GM23338 (cell line): ENCODE data around the gene RCL1. TPM values are rescaled to one million over a fixed set of nuclear protein-coding genes. Genes with fewer than 3 reads are reported as not detected.

ENCODE experiments used
- ATAC-seq: fragments of 200-7000 bp; cut with Tn5 transposase; 3 replicates; pipeline ENCODE4 v1.9.1; 2020
- DNase-seq: peaks from one replicate; pipeline ENCODE4 v3.0.0-alpha.2; 2015; ENCODE audit warnings: low spot score
- H2AFZ ChIP-seq: fragments of 200-600 bp; sonication (generic); 2 replicates; pipeline ENCODE4 v1.8.0; 2016; ENCODE audit warnings: antibody characterized with exemption, mild to moderate bottlenecking, moderate library complexity
- H3F3A ChIP-seq: fragments of 200-600 bp; sonication (generic); replicated peaks from 2 replicates; pipeline ENCODE4 v1.8.0; 2017; ENCODE audit warnings: antibody characterized with exemption, mixed run types, low read depth
- H3K27ac ChIP-seq: fragments of 200-600 bp; sonication (generic); 2 replicates; pipeline ENCODE4 v1.6.1; 2016; ENCODE audit warnings: low read depth
- H3K27me3 ChIP-seq: fragments of 200-600 bp; sonication (generic); 2 replicates; pipeline ENCODE4 v1.8.0; 2016; ENCODE audit warnings: mild to moderate bottlenecking, mixed run types, moderate library complexity; ENCODE audit not compliant: insufficient read depth
- H3K36me3 ChIP-seq: fragments of 200-600 bp; sonication (generic); 2 replicates; pipeline ENCODE4 v1.8.0; 2016; ENCODE audit warnings: mild to moderate bottlenecking; ENCODE audit not compliant: insufficient read depth
- H3K4me1 ChIP-seq: fragments of 200-600 bp; sonication (generic); 2 replicates; pipeline ENCODE4 v1.8.0; 2016; ENCODE audit warnings: mild to moderate bottlenecking, moderate library complexity; ENCODE audit not compliant: insufficient read depth
- H3K4me2 ChIP-seq: fragments of 200-600 bp; sonication (generic); 2 replicates; pipeline ENCODE4 v1.7.1; 2017; ENCODE audit warnings: mixed run types
- H3K4me3 ChIP-seq: fragments of 200-600 bp; sonication (generic); 2 replicates; pipeline ENCODE4 v1.6.1; 2016; ENCODE audit warnings: mixed run types
- H3K79me2 ChIP-seq: fragments of 200-600 bp; sonication (generic); replicated peaks from 2 replicates; pipeline ENCODE4 v1.8.0; 2017; ENCODE audit warnings: mild to moderate bottlenecking; ENCODE audit not compliant: insufficient read depth
- H3K9me2 ChIP-seq: fragments of 200-600 bp; sonication (generic); 2 replicates; pipeline ENCODE4 v1.8.0; 2017; ENCODE audit not compliant: insufficient read depth
- H4K20me1 ChIP-seq: fragments of 200-600 bp; sonication (generic); replicated peaks from 2 replicates; pipeline ENCODE4 v1.8.0; 2017; ENCODE audit warnings: mild to moderate bottlenecking; ENCODE audit not compliant: insufficient read depth
- H3K27ac Mint-ChIP-seq: 2 replicates; pipeline ENCODE4 v1.8.0; 2020; ENCODE audit warnings: inconsistent platforms, mild to moderate bottlenecking, moderate library complexity, mixed read lengths
- H3K27me3 Mint-ChIP-seq: 3 replicates; pipeline ENCODE4 v1.8.0; 2022; ENCODE audit warnings: low read depth, mild to moderate bottlenecking, moderate library complexity, mixed read lengths, inconsistent platforms; ENCODE audit not compliant: insufficient read depth, poor library complexity
- H3K36me3 Mint-ChIP-seq: 3 replicates; pipeline ENCODE4 v1.8.0; 2021; ENCODE audit warnings: low read depth, mild to moderate bottlenecking, inconsistent platforms, moderate library complexity, mixed read lengths
- H3K4me1 Mint-ChIP-seq: 3 replicates; pipeline ENCODE4 v1.8.0; 2020; ENCODE audit warnings: mild to moderate bottlenecking, inconsistent platforms, mixed read lengths
- H3K4me3 Mint-ChIP-seq: 3 replicates; pipeline ENCODE4 v1.8.0; 2021; ENCODE audit warnings: moderate library complexity, mild to moderate bottlenecking, inconsistent platforms, mixed read lengths
- H3K9me3 Mint-ChIP-seq: 3 replicates; pipeline ENCODE4 v1.8.0; 2020; ENCODE audit warnings: moderate library complexity, mild to moderate bottlenecking, inconsistent platforms, mixed read lengths
- CREB1 ChIP-seq: fragments of 250-450 bp; sonication (Bioruptor Pico); IDR thresholded peaks from 2 replicates; pipeline ENCODE4 v1.5.0; 2020; ENCODE audit warnings: low read depth, mild to moderate bottlenecking, moderate library complexity
- CTCF ChIP-seq, 2 experiments: fragments of 200-600 bp in 1 of 2; sonication (generic) in 1 of 2; conservative IDR thresholded peaks; 2 replicates each; pipeline versions ENCODE4 v1.5.1 to v1.6.1; 2016 to 2017; ENCODE audit warnings: antibody characterized with exemption in 2 of 2, low read depth in 2 of 2, mild to moderate bottlenecking in 2 of 2, moderate library complexity in 1 of 2
- EZH2phosphoT487 ChIP-seq: fragments of 200-600 bp; sonication (generic); IDR thresholded peaks from one replicate; pipeline ENCODE4 v1.8.1; 2018; ENCODE audit warnings: antibody characterized with exemption; ENCODE audit not compliant: unreplicated experiment
- JUNB ChIP-seq: IDR thresholded peaks from one replicate; pipeline ENCODE4 v1.6.1; 2016; ENCODE audit warnings: antibody characterized with exemption; ENCODE audit not compliant: unreplicated experiment
- NANOG ChIP-seq: IDR thresholded peaks from 2 replicates; pipeline ENCODE4 v1.6.1; 2016; ENCODE audit warnings: antibody characterized with exemption, borderline replicate concordance
- POLR2AphosphoS5 ChIP-seq: IDR thresholded peaks from 2 replicates; pipeline ENCODE4 v1.6.1; 2016; ENCODE audit warnings: antibody characterized with exemption, low read depth
- STAT1 ChIP-seq: IDR thresholded peaks from one replicate; pipeline ENCODE4 v1.6.1; 2016; ENCODE audit warnings: antibody characterized with exemption; ENCODE audit not compliant: unreplicated experiment
- ZNF114 ChIP-seq: fragments of 250-450 bp; sonication (Bioruptor Pico); IDR thresholded peaks from 2 replicates; pipeline ENCODE4 v1.5.0; 2020; ENCODE audit warnings: mild to moderate bottlenecking, moderate library complexity
- ZNF331 ChIP-seq: fragments of 250-450 bp; sonication (Bioruptor Pico); IDR thresholded peaks from 2 replicates; pipeline ENCODE4 v1.5.0; 2020; ENCODE audit warnings: low read depth, mild to moderate bottlenecking, moderate library complexity
- ZNF462 ChIP-seq: fragments of 250-450 bp; sonication (Bioruptor Pico); IDR thresholded peaks from 2 replicates; pipeline ENCODE4 v1.5.0; 2020; ENCODE audit warnings: mild to moderate bottlenecking, moderate library complexity
- polyA plus RNA-seq: library from polyadenylated mRNA; unstranded; fragments of >200 nt; fragmentation: Nextera tagmentation; extraction: Ambion mirVana; gene quantifications from 2 replicates; pipeline ENCODE4 v1.2.1, GENCODE V29; 2016
- total RNA-seq: library from RNA; depleted of rRNA; stranded (reverse); fragments of >200 nt; shearing (Covaris generic); gene quantifications from 2 replicates; pipeline ENCODE4 v1.2.3, GENCODE V29; 2014
- TF ChIP-seq, protein P1 (sequence below): IDR thresholded peaks from one replicate; pipeline ENCODE4 v1.6.1; 2018; ENCODE audit warnings: antibody characterized with exemption; ENCODE audit not compliant: unreplicated experiment

RCL1 gene
- total and polyA plus RNA-seq, 2 experiments from 2014 or later = 19.3 to 41.2 TPM

DNA sequence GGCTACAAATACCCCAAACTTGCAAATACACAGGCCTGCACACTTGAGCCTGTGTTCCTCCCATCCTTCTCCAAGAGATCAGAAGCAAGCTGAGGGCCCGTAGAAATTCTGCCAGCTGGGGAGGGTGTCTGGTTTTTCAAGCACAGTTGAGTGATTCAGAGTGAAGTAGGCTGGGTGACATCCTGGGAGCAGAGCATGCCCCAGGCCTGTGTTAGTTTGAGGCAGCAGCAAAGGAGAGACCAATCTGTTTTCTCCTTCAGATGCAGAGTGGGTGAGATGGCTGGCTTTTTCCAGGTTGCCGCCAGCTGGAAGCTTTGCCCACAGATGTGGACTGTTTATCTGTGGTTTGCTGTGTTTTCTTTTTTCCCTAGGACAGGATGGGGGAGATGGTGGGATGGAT, 63.1 kb downstream of the RCL1 start (continued):
- no peak for TF ChIP-seq ZNF462 (CRISPR knock-in tag)
- no peak for TF ChIP-seq ZNF114 (CRISPR knock-in tag)
- no peak for TF ChIP-seq CREB1
- no peak for TF ChIP-seq NANOG
- no peak for TF ChIP-seq EZH2phosphoT487

DNA sequence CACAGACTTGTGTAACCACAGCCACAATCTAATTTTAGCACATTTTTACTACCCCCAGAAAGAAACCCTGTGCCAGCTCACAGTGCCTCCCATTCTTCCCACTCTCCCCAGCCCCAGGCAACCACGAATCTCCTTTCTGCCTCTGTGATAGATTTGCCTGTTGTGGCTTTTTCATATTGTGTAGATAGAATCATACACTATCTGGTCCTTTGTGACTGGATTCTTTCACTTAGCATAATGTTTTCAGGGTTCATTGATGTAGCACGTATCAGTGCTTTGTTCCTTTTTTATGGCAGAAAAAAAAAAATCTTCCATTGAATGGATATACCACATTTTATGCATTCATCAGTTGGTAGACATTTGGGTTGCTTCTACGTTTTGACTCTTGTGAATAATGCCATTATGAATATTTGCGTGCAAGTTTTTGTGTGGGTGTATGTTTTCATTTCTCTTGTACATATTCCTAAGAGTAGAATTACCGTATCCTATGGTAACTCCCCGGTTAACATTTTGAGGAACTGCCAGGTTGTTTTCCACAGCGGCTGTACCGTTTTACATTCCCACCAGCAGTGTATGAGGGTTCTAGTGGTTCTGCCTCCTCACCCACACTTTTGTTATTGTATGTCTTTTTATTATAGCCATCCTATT, 64.5 kb downstream of the RCL1 start:
- H4K20me1 ChIP-seq = peaks cover 5% of the 10 kb centered on the region
- no peak overlapping the region for H2AFZ ChIP-seq
- Mint-ChIP-seq H3K4me3 (no peak overlapping the region), H3K27me3 (no peaks in the 10 kb centered on the region), H3K4me1 (no peaks in the 10 kb centered on the region), H3K9me3 (no peaks in the 10 kb centered on the region), H3K36me3 (peaks cover 52% of the 10 kb centered on the region), H3K27ac (no peak overlapping the region)
- H3K27me3 ChIP-seq = no peaks in the 10 kb centered on the region
- H3K4me2 ChIP-seq = no peak overlapping the region
- no peaks in the 10 kb centered on the region for H3F3A ChIP-seq
- no peak overlapping the region for H3K4me3 ChIP-seq
- peaks cover 10% of the 10 kb centered on the region; the same call in 1 of the 2 replicates for H3K79me2 ChIP-seq
- DNase-seq (no peak), ATAC-seq (no peak)
- peaks cover 20% of the 10 kb centered on the region; the same call in 1 of the 2 replicates for H3K36me3 ChIP-seq
- H3K27ac ChIP-seq = no peak overlapping the region
- TF ChIP-seq POLR2AphosphoS5 (no peak), ZNF331 (CRISPR knock-in tag) (no peak), STAT1 (no peak), CTCF (conservative IDR thresholded peaks at IDR 0.05; ENCODE audit: low read depth in 2 of 2) (no peak), CREB1 (no peak), JUNB (no peak), EZH2phosphoT487 (no peak), ZNF114 (CRISPR knock-in tag) (no peak), NANOG (no peak)
- TF ChIP-seq, protein P1, sequence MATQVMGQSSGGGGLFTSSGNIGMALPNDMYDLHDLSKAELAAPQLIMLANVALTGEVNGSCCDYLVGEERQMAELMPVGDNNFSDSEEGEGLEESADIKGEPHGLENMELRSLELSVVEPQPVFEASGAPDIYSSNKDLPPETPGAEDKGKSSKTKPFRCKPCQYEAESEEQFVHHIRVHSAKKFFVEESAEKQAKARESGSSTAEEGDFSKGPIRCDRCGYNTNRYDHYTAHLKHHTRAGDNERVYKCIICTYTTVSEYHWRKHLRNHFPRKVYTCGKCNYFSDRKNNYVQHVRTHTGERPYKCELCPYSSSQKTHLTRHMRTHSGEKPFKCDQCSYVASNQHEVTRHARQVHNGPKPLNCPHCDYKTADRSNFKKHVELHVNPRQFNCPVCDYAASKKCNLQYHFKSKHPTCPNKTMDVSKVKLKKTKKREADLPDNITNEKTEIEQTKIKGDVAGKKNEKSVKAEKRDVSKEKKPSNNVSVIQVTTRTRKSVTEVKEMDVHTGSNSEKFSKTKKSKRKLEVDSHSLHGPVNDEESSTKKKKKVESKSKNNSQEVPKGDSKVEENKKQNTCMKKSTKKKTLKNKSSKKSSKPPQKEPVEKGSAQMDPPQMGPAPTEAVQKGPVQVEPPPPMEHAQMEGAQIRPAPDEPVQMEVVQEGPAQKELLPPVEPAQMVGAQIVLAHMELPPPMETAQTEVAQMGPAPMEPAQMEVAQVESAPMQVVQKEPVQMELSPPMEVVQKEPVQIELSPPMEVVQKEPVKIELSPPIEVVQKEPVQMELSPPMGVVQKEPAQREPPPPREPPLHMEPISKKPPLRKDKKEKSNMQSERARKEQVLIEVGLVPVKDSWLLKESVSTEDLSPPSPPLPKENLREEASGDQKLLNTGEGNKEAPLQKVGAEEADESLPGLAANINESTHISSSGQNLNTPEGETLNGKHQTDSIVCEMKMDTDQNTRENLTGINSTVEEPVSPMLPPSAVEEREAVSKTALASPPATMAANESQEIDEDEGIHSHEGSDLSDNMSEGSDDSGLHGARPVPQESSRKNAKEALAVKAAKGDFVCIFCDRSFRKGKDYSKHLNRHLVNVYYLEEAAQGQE = no peak
- H3K4me1 ChIP-seq = no peaks in the 10 kb centered on the region
- H3K9me2 ChIP-seq = no peaks in the 10 kb centered on the region
